Activated T-cell treated with anti-CD3 and anti-CD28 coated beads, Interleukin-2, amount 50 U/mL, for 1 hour (primary cell): ENCODE results near the gene PHF21A.
"Not testable (repeated sequence)": the region's sequence is repeated elsewhere in the genome, so short reads cannot be mapped to it uniquely, and the experiment has no call there.

Experiments
- DNase-seq: peaks from one replicate; pipeline ENCODE4 v3.0.0-alpha.2; 2020

Gene PHF21A

DNA sequence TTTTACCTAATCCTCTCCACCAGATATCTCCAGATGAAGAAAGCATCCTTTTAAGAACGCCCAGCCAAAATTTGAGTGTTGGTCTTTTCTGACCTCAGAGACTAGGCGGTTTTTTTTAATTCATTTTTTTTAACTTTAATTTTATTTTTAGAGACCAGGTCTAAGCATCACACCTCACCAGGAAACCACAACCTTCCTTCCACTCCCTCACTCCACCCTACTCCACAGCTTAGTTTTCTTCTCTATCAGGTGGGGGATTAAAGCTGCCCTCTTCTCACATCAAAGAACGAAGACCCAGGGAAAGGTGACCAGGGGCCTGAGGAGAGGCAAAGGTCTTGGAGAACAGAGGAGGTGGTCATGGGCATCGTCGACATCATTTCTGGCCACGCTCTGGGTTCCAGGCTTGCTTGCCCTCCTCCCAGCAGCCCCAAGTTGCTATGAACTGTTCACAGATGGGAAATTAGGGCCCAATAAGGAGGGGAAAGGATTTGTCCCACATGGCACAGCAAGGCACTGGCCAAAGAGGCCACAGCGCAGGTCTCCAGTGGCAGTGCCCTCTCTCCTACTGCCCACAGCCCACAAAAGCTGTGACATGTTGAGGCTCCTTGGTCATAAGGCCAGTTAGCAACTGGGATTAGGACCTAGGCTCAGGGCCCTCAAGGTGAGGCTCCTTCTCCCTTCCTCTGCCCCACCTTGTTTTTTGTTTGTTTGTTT lies 202.1 kb downstream of the PHF21A start:
- peak; percentile 18 for DNase-seq

DNA sequence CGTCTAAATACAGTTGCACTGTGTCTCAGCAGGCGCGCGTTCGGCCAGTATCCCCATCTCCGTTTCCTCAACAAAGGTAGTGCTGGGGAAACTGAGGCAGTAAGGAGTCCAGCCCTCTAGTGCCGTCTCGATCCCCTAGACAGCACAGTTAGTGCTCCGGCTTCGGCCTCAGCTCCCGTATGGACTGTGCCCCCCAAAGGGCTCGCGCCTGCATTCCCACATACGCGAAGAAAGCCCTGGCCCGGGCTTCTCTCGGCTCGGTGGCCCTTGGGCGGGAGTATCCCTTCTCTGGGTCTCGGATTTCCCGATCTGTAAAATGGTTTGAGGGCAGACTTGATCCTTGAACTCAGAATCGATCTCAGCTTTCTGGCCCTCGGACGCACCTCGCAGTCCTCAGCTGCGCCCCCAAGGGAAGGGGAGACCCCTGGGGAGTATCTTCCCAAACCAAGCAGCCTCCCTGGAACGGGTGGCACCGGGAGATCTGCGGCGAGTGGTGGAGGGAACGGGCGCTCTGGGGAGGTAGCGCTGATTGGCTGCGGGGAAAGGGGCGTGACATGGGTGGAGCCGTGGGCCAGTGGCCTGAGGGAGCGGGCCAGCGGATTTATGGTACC lies 202.8 kb downstream of the PHF21A start:
- peak; percentile 52 for DNase-seq

DNA sequence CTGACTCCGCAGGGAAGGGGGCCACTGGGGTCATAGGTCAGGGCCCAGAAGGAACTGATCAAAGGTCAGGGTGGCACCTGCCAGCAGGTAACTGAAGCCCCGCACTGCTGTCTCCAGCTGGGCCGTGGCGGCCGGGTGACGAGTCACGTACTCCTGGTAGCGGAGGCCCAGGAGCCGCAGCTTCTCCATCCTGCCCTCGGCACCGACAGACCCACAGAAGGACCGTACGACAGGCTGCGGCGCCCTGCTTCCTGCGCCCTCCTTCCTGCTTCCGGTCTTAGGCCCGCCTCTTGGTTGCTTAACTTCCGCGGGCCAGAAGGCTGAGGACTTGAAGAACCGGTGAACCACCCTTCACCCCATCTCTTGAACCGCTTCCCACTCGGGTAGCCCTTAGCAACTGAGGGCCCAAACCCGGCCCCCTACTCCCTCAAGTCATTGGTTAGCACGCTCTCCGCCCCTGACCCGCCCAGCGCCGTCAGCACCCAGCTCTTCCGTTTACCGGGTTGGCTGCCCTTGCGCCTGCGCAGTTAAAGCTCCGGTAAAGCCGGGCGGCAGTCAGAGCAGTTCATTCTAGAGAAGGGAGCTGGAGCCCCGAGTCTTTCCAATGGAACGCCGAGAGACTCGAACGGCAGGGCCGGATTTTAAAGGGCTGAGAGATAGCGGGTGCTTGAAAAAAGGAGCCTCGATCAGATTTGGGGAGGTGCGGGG lies 203.5 kb downstream of the PHF21A start, which contains the start of gene PEX16:
PEX16 (minus strand) TSS at position 255 of the 708 bp plus-strand sequence; CDS start at position 189, 66 bp downstream.
- peak; percentile 89 for DNase-seq

DNA sequence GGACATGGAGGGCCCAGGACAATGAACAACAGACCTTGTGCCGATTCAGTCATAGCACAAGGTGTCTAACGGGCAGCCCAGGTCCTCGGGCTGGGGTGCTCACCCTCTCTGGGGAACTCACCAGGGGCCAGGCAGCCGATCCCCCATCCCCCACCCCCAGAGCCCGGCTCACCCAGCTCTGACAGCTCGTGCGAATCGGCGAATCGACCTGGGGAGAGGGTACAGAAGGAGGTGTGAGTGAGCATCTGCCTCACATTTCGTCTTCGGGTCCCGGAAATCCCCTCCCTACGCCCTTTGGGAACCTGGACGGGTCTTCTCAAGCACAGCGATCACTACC lies 204.0 kb downstream of the PHF21A start:
- no peak for DNase-seq

DNA sequence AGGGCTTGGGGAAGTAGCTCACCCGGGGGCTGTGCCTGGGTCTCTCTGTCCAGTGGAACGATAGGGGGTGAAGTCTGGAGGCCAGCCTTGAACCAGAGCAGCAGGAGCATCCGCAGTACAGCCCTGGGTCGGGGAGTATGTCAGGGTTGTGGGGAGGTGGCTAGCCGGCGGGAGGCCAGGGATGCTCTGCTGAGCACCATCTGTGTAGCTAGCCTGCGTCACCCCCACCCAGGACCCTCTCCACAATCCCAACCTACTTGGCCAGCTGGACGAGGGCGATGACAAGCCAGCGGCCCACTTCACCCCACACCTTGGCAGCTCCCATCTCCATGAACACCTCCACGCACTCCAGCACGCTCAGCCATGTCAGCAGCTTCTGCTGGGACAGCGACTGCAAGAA lies 205.8 kb downstream of the PHF21A start:
- DNase-seq, result no peak

DNA sequence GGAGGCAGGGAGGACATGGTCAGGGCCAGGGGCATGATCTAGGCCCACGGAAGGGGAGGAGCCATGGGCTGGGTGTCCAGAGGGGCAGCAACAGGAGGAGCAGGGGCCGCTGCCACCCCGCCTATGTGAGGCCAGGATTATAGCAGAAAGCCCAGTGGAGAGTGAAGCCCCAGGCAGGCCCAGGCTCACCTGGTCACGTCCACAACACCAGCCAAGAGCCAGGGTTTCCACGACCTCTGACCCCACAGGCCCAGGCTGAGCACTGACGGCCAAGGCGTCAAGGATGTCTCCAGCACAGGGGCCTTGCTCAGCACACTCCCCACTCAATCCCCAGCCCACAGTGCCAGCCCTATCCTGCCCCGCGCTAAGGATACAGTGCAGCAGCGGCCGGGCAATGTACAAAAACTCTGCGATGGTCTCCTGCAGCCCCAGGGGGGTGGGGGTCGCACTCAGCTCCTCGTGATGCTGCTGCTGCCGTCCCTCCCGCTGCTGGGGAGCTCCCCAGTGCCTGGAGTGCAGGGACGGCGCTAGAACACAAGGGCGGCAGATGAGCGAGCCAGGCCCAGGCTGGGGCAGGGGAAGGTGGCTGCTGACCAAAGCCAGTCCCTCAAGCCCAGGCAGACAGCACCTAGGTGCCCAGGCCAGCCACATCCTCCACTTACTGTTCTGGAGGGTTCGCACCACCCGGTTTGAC lies 207.2 kb downstream of the PHF21A start:
- DNase-seq, result no peak

DNA sequence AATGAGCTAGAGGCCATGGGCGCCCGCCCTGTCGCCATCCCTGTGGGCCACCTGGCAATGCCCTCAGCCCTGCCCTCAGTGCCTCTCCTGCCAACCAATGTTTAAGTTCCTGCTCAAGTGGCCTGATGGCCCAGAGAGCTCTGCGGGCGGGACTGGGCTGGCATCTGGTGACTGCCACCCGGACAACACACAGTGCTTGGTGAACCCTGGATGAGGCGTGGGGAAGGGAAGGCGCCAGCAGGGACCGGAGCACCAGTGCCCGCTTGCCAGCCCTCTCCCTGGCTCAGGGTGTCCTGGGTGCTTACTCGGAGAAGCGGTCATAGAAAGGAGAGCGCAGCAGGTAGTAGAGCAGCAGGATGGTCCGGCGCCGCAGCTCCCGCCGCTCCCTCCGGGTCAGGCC lies 207.7 kb downstream of the PHF21A start:
- no peak for DNase-seq

DNA sequence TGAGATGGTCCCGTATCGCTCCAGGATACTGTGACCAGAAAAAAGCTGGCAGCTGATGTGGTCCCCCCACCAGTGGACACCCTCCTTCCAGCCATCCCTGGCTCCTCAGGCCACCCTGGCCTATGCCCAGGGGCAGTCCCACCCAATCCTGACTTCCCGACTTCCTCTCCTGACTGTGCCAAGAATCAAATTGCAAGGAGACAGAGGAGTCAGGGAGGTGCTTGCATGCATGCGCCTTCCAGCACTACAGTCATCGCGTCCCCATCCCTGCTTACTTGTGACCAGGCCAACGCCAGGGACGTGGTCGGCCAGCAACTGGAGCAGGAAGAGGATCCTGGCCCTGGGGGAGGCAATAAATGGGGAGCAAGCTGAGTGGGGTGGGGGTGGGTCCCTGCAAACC lies 210.6 kb downstream of the PHF21A start:
- no peak for DNase-seq

DNA sequence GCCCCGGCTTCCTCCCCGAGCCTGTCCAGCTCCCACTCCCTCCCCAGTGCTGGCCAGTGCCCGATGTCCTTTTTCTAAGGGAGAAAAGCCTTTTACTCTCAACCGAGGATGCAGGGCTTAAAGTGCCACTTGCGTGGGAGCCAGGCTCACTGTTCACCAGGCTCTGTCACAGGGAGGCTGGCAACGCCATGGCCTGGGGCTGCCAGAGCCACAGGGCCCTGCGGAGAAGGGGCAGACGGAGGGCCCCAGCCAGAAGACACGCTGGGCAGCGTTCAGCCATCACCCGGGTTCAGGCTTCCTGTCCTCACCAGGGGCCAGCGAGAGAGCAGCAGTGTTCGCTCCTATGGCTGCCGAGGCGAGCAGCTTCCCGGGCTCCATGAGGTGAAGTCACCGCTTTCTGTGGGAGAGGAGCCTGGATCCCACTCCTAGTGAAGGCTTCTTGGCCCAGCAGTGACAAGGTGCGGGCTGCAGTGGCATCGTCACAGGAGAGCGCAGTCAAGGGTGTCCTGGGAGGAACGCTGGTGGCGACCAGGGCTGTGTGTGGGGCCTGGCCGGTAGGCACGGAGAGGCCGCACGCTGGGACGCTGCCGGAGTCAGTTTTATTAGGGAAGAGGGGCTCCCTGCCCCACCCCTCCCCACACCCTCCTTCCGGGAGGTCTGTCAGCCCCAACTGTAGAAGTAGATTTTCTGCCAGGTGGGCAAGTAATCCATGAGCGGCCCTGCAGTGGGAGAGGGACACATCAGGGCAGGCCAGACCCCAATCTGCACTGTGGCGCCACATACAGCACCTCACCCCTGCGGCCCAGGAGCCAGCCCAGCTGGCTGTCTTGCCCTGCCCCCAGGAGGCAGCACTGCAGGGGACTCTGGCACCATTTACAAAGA lies 211.4 kb downstream of the PHF21A start:
- no peak for DNase-seq

DNA sequence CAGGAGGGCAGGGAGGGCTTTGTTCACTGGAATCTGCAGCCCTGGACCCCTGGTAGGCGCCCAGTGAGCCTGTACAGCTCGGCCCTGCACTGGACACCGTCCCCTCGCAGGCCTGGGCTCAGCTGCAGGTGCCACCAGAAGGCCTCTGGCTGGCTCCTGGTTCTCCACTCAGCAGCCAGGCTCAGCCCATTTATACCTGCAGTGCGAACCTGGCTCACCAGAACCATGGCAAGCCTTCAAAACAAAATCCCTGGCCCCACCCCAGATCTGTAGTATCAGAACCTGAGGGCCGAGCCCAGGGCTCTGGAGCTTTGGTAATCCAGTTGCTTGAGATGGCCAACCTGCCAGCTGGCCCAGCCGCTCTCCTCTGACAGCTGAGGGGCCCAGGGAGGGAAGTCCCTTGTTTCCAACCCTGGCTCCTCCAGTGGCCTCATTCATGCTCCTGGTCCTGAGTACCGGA lies 213.3 kb downstream of the PHF21A start:
- no peak for DNase-seq

DNA sequence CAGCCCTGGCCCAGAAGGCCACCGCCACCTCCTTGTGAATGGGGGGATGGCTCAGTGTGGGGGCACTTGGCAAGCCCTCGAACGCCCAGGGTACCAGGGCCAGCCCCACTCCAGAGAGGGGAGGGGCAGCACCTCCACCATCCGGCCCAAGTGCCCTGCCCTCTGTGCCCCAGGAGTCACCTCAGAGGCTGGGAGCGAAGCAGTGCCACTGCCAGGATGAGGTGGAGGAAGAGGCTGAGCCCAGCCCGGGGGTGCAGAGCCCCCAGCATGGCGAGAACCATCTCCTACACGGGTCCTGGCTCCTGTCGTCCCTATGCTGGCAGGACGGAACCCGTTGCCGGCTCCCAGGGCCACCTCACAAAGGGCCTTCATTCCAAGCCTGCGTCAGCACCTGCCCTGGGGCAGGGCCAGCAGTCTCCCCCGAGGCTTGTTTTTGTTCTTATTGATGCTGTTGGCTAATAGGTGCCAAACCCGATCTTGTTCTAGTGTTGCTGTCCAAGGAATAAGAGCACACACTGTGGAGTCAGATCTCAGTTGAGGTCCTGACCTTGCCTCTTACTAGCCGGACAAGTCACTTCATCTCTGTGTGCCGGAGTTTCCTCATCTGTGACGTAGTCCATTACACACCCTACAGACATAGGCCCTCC lies 214.2 kb downstream of the PHF21A start, which contains the start of gene FREY1:
FREY1 (minus strand) TSS at position 307 of the 647 bp plus-strand sequence; CDS start at position 281, 26 bp downstream.
- DNase-seq, result no peak

DNA sequence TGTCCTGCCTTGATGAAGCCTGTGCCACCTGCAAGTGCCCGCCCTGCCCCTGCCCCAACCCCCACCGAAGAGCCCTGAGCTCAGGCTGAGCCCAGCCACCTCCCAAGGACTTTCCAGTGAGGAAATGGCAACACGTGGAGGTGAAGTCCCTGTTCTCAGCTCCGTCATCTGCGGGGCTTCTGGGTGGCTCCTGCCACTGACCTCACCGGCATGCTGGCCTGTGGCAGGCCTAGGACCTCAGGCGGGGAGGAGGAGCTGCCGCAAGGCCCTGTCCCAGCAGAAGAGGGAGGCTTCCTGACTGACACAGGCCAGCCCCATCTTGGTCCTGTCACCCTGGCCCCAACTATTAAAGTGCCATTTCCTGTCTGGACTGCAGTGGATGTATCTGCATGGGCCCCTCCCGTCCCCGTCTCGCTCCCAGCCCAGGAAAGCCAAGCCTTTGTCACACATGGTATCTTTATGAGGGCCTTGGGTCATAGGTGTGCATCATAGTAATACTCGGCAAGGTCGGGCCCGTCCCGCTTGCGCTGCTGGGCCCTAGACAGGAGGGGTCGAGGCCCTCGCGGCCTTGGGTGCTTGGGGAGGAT lies 215.1 kb downstream of the PHF21A start:
- DNase-seq, result no peak

DNA sequence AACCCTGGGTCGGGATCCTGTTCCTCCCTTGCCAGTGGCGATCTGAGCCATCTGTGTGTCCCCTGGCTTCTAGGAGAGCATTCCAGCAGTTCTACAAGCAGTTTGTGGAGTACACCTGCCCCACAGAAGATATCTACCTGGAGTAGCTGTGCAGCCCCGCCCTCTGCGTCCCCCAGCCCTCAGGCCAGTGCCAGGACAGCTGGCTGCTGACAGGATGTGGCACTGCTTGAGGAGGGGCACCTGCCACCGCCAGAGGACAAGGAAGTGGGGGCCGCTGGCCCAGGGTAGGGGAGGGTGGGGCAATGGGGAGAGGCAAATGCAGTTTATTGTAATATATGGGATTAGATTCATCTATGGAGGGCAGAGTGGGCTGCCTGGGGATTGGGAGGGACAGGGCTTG lies 215.7 kb downstream of the PHF21A start:
- DNase-seq, result not testable (repeated sequence)

DNA sequence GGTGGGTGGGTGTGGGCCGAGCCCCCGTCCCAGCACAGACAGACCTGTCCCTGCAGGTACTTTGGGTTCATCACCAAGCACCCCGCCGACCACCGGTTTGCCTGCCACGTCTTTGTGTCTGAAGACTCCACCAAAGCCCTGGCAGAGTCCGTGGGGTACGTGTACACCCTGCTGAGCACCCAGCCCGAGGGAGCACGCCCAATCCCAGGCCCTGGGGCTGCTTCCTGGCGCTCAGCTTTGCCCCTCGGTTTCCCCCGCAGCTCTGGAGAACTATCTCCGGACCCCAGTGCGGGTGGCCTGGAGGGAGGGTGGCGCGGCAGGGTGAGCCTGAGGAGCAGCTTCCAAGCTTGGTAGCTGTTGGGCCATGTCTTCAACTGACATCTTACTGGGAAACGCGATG lies 216.2 kb downstream of the PHF21A start:
- DNase-seq, result no peak

DNA sequence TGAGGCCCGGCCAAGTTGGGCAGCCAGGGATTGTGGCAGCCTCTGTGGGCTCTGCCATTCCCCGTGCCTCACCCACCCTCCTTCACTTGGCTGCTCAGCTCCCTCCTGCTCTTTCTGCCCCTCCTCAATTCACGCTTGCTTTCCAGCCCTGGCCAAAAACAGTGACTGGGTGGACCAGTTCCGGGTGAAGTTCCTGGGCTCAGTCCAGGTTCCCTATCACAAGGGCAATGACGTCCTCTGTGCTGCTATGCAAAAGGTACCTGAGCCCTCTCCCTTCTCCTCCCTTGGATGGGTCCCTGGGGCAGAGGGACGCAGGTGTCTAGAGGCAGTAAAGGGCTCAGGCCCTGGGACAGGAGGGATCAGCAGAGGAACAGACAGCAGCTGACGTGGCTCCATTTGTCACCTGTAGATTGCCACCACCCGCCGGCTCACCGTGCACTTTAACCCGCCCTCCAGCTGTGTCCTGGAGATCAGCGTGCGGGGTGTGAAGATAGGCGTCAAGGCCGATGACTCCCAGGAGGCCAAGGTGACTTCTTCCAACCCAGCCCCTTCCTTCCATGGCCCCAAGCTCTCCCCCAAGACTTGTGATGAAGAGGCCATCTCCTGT lies 216.8 kb downstream of the PHF21A start:
- no peak for DNase-seq

DNA sequence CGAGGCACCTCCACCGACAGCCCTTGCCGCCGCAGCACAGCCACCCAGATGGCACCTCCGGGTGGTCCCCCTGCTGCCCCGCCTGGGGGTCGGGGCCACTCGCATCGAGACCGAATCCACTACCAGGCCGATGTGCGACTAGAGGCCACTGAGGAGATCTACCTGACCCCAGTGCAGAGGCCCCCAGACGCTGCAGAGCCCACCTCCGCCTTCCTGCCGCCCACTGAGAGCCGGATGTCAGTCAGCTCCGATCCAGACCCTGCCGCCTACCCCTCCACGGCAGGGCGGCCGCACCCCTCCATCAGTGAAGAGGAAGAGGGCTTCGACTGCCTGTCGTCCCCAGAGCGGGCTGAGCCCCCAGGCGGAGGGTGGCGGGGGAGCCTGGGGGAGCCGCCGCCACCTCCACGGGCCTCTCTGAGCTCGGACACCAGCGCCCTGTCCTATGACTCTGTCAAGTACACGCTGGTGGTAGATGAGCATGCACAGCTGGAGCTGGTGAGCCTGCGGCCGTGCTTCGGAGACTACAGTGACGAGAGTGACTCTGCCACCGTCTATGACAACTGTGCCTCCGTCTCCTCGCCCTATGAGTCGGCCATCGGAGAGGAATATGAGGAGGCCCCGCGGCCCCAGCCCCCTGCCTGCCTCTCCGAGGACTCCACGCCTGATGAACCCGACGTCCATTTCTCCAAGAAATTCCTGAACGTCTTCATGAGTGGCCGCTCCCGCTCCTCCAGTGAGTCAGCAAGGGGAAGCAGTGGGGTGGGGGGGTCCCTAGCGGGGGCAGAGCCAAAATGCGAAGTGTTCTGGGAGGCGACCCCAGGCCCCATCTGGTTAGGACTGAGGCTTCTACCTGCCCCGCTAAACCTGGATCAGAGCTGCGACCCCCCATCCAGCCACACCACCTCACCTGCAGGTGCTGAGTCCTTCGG lies 218.5 kb downstream of the PHF21A start:
- DNase-seq, result no peak

DNA sequence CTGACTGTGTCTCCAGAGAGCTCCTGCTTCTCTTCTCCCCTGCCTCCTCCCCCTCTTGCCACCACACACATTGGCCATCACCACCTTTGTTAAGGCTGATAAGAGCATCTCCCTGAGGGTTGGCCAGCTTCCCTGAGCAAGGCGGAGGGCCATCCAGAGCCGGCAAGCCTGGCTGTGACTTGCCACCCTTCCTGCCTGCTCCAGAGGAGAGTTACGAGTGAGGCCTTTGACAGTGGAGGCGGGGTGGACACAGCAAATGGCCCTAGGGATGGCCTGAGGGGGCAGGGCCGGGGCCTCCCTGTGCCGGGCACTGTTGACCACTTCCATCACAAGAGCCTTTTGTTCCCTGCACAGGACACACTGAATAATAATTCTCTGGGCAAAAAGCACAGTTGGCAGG lies 219.6 kb downstream of the PHF21A start:
- DNase-seq, result no peak

DNA sequence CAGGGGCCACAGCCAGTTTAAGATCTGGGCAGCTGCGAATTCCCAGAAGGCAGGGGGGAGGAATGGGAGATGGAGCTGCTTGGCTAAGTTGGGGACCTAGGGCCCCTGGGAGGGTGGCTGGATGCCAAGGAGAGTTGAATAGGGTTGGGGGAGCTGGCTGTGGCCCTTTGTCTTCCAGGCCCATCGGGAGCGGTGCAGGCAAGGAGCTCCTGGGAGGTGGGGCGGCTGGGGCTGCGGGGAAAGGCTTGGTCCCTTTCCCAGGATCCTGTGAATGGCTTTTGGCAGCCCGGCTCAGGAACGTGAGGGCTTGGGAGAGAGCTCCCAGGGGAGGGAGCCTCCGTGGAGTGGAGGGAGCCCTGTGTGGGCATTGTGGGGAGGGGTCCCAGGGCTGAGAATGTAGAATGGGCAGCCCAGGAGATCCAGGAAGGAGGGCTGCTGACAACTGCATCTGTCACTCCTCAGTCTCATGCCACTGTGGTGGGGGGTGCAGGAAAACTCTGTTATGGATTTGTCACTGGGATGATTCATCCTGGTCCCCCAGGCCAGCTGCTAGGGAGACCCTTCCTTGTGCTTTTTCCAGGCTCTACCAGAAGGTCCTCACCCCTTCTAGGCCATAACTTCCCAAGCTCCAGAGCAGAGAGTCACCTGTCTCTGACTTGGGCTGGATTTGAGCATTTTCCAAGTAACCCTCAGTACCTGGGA lies 220.2 kb downstream of the PHF21A start:
- DNase-seq, result no peak

DNA sequence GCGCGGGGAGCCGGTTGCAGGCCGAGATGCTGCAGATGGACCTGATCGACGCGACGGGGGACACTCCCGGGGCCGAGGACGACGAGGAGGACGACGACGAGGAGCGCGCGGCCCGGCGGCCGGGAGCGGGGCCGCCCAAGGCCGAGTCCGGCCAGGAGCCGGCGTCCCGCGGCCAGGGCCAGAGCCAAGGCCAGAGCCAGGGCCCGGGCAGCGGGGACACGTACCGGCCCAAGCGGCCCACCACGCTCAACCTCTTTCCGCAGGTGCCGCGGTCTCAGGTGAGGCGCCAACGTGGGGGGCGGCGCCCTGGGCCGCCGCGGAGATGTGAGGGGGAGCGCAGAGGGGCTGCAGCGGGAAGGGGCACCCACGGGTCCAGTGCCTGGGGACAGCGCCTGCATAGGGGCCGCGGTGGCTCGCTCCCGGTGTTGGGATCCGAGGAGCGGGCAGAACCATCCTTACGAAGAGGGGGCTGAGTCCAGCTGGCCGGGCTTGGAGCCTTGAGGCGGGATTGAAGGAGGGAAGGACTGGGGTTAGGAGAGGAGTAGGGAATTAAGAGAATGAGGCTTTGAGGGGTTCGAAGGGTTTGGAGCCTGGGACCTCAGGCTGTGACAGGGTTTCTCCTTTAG lies 221.0 kb downstream of the PHF21A start:
- not testable (repeated sequence) for DNase-seq
